ENCODE measurements around the gene CHST11.

DNA sequence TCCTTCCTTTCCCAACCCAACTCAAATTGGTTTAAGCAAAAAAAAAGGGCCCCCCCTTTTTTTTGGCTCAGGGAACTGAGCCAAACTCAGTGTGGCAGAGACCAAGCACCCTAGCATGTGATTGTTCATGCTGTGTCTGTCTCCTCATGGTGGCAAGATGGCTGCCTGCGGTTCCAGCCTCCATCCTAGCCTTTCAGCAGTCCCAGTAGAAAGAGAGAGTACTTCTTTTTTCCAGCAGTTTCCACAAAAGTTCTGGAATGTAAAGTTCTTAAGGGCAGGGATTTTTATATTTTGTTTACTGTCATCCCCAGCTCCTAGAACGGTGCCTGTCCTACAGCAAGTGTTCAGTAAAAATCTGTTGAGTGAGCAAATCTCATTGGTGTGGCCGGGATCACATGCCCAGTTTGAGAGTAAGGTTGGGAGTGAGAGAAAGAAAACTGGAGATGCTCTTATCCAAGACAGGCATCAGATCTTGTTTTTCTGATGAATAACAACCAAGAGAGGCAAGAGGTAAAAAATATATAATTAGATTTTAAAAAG lies 22.4 kb downstream of the CHST11 start:
- TF ChIP-seq GLI2 (tag by site-specific recombination; IDR thresholded peaks at IDR 0.05; ENCODE audit: borderline replicate concordance, low read depth) (no peak), YY1 (tag by site-specific recombination; IDR thresholded peaks at IDR 0.05) (no peak), BCL11B (tag by site-specific recombination; IDR thresholded peaks at IDR 0.05; ENCODE audit: low read depth) (no peak), YY2 (tag by site-specific recombination; IDR thresholded peaks at IDR 0.05) (no peak)
- TF ChIP-seq, protein P1, sequence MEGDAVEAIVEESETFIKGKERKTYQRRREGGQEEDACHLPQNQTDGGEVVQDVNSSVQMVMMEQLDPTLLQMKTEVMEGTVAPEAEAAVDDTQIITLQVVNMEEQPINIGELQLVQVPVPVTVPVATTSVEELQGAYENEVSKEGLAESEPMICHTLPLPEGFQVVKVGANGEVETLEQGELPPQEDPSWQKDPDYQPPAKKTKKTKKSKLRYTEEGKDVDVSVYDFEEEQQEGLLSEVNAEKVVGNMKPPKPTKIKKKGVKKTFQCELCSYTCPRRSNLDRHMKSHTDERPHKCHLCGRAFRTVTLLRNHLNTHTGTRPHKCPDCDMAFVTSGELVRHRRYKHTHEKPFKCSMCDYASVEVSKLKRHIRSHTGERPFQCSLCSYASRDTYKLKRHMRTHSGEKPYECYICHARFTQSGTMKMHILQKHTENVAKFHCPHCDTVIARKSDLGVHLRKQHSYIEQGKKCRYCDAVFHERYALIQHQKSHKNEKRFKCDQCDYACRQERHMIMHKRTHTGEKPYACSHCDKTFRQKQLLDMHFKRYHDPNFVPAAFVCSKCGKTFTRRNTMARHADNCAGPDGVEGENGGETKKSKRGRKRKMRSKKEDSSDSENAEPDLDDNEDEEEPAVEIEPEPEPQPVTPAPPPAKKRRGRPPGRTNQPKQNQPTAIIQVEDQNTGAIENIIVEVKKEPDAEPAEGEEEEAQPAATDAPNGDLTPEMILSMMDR (tag by site-specific recombination; IDR thresholded peaks at IDR 0.05) = no peak

Data from HEK293 (cell line).